GM21360 (cell line): ENCODE results near the gene CKS1B.

Source experiments
- ATAC-seq: cut with Tn5 transposase; IDR thresholded peaks from one replicate; pipeline ENCODE4 v1.9.1; 2021; ENCODE audit warnings: mild to moderate bottlenecking, moderate library complexity; ENCODE audit not compliant: unreplicated experiment

Gene CKS1B

DNA sequence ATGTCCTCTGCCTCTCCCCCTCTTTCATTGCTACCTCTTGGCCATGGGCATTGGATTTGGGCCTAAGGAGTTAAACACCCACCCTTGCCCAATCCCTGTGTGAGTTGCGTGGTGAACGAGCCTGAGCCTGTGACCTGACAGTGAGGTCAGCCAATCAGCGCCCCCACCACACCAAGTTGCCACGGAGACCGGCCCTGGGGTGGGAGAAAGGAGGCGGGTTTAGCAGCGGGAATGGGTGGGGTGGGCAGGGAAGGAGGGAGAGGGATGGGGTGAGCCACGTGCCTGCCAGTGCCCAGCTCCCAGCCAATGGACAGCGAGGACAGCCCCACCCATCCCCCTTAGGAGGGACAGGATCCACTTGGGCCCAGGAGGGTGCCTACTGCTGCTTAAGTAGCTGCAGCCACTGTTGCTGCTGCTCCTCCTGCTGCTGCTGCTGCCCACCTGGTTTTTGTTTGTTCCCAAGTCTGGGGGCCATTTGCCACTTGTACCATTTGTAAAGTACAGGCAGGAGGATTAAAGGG lies 37.6 kb downstream of the CKS1B start:
- no peak for ATAC-seq

DNA sequence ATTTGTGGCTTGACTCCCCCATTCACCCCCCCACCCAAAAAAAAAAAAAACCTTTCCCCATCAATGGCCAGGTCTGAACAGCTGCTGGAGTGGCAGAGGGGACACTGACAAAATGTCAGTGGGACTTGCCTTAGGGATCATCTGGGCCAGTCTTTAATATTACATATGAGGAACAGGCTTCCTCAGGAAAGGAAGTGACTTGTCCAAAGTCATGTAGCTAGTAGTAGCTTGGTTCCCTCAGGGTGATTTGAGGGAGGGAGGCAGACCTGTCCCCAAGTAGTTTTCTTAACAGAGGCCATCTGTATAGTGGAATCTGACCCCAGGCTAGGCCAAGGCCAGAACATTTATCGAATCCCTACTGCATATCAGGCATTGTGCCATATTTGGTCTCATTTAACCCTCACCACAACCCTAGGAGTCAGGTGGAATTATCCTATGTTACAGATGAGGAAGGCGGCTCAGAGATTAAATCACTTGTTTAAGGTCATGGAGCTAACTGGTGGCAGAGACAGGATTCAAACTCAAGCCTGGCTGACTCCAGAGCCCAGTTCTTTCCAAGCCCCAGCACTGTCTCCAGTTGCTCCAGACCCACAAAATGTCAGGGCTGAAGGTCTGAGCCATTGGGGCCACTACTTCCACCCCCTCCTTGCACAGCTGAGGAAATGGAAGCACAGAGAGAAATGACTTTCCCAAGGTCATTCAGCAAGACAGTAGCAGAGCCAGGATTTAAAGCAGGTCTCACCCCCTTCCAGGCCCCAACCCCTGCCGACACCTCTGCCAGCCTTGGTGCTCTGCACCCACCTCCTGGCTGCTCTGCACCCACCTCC lies 38.5 kb downstream of the CKS1B start:
- no peak for ATAC-seq

DNA sequence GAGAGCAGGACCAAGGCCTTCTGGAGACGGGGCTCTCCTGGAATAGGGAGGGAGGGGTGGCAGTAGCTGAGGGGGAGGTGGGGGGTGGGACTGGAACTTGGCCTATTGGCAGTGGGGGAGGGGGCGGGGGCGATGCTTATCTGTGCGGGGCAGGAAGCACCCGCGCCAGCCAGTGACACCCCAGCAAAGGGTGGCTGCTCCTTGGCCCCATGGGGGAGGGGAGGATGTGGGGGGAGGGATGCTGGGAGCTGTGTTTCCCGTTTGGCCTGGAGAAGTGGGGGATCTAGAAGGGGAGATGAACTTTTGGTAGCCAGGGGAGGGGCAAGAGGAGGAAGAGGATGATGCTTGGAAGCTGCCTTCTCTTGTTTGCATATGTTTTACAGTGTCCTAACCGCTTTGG lies 39.2 kb downstream of the CKS1B start:
- no peak for ATAC-seq

DNA sequence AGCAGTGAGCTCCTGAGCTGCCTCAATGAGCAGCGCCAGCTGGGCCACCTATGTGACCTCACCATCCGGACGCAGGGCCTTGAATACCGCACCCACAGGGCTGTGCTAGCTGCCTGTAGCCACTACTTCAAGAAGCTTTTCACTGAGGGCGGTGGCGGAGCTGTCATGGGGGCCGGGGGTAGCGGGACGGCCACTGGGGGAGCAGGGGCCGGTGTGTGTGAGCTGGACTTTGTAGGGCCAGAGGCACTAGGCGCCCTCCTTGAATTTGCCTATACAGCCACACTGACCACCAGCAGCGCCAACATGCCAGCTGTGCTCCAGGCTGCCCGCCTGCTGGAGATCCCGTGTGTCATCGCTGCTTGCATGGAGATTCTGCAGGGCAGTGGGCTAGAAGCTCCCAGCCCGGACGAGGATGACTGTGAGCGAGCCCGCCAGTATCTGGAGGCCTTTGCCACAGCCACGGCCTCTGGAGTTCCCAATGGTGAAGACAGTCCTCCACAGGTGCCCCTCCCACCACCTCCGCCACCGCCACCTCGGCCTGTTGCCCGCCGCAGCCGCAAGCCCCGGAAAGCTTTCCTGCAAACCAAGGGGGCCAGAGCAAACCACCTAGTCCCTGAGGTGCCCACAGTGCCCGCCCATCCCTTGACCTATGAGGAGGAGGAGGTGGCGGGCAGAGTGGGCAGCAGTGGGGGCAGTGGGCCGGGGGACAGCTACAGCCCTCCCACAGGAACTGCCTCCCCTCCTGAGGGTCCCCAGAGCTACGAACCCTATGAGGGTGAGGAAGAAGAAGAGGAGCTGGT lies 40.4 kb downstream of the CKS1B start:
- ATAC-seq: no peak

DNA sequence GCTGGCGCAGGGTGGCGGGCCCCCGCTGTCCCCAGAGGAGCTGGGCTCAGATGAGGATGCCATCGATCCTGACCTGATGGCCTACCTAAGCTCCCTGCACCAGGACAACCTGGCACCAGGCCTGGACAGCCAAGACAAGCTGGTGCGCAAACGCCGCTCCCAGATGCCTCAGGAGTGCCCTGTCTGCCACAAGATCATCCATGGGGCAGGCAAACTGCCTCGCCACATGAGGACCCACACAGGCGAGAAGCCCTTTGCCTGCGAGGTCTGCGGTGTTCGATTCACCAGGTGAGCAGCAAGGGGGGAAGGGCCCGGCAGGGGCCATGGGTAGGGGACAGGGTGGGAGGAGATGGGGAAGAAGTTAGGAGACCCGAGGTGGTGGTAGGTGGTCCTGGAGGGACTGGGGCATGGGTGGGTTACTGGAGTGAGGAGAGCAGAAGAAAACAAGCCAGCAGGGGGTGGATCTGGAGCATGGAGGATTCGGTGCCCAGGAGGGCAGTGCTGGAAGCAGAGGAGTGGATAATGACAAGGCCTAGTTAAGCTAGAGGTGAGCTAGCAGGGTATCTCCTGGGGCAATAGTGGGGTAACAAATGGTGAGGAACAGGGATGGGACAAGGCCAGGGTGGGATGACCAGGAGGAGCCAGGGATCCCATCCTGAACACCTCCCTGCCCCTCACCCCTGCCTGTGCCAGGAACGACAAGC lies 41.2 kb downstream of the CKS1B start:
- no peak for ATAC-seq

DNA sequence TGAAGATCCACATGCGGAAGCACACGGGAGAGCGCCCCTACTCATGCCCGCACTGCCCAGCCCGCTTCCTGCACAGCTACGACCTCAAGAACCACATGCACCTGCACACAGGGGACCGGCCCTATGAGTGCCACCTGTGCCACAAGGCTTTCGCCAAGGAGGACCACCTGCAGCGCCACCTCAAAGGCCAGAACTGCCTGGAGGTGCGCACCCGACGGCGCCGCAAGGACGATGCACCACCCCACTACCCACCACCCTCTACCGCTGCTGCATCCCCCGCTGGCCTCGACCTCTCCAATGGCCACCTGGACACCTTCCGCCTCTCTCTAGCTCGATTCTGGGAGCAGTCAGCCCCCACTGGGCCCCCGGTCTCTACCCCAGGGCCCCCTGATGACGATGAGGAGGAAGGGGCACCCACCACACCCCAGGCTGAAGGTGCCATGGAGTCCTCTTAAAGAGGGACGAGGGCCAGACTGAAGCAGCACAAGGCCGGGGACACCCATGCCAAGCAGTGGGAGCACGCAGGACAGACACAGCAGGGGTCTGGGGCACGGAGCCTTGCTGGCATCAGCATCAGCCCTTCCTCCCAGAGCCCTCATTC lies 41.9 kb downstream of the CKS1B start:
- ATAC-seq: no peak

DNA sequence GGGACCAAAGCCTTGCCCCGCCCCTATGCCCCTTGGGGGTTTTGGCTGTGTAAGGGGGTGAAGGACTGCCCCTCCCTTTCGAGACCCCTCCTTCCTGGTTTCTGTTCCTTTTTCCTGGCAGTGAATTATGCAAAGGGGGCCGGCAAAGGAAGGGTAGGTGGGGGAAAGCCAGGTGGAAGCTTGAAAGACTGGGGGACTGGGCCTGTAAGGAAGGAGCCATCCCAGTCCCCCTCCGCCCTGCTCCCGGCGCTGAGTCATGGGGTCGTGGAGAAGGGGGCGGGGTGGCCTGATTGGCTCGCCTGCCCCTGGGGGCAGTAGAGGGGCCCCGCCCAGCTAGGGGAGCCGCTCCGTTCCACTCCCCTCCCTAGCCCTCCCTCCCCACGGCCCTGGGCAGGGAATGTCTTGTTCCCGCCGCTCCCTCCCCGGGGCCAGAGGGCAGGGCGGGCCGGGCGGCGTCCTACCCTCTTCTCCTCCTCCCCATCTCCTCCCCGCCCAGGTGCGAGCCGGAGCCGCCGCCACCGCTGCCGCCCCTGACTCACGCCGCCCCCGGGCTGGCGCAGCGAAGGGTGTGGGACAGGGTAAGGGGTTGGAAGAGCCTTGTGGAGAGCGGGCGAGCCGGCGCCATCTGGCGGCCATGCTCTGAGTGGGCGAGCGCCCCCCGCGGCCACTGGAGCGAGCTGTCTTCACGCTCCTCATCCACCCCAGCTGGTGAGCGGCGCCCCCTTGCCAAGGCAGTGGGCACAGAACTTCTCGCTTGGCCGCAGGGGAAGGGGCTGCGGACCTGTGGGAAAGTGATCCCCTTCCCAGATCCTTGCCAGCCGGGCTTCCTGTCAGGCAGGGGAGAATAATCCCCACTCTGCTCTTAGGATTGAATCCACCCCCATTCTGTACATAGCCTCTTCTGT lies 42.8 kb downstream of the CKS1B start:
- ATAC-seq: peak; percentile 73

DNA sequence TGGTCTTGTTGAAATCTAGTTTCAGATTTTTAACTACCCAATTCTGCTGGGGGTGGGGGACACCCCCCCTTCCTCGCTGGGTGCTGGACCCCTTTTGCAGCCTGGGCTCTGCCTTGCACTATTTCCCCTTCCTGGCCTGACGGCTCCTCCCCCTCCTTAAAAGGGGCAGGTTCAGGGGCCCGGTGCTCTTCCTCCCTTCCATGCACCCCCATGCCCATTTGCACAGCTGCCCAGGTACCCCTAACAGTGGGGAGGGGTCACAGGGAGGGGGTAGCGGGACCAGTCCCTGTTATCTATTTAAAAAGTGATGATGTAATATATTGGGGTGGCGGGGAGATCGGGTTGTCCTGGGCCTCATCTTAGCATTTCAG lies 43.5 kb downstream of the CKS1B start:
- ATAC-seq: no peak

DNA sequence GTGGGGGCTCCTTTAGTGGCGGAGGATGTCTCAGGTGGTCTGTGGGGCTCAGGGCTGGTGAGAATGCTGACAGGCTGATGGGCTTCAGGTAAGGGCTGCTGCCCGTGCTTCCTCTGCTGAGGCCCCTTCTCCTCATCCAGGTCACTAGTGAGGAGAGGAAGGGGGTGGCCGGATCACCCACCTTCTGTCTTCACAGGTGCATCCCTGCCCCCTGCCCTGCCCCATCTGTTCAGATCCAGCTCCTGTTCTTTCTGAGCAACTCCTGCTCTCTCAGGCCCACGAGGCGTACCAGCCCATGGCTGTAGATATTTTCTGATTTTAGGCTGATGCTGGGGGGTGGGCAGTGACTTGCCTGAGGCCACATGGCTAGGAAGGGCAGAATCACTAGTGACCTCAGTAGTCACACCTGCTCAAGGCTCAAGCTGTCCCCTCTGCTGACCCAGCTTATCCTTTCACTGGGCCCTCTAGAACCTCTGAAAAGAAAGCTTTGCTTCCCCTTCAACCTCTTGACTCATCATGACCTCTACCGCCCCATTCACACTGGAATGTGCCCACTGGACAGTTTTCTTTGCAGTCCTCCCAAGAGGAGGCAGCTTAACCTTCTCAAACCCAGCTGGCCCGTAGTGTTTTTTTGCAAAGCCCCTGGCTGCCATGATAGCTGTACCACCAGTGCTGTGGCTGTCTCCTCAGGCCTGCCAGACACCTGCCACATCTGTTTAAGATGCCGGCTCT lies 44.3 kb downstream of the CKS1B start:
- ATAC-seq: no peak

DNA sequence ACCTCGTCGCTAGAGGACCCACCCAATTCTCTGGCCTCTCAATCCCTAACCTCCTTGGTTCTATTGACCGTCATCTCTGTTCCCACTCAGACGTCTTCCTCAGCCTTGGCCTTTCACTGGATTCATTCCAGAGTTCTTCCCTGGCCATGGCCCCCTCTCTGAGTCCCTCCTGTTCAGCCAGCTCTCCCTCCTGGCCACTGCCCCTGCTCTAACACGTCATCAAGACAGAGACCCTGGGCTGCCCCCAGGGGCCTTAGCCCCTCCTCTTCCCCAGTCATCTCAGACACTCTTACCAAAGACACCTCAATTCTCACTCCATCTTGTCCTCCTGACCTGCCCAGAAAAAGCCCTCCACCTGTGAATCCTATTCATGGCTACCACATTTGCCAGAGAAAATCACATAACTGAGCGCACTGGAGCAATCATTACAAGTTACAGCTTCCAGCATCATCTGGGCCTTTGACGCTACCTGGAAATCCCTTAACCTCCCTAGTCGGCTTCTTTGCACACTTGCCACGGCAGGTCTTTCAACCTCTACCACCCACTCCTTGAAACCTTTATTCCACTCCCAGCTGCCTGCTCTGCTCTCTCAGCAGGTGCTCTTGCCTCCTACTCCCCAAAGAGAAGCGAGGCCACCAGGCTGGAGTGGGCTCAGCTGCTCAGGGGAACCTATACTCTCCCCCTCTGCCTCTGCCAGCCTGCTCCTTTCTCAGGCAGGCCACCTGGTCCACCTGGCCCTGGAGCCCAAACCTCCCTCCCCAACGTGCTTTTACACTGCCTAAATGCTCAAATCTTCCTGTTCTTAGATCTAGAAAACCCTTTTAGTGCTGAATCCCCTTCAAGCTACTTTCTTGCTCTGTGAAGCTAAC lies 45.1 kb downstream of the CKS1B start:
- no peak for ATAC-seq

DNA sequence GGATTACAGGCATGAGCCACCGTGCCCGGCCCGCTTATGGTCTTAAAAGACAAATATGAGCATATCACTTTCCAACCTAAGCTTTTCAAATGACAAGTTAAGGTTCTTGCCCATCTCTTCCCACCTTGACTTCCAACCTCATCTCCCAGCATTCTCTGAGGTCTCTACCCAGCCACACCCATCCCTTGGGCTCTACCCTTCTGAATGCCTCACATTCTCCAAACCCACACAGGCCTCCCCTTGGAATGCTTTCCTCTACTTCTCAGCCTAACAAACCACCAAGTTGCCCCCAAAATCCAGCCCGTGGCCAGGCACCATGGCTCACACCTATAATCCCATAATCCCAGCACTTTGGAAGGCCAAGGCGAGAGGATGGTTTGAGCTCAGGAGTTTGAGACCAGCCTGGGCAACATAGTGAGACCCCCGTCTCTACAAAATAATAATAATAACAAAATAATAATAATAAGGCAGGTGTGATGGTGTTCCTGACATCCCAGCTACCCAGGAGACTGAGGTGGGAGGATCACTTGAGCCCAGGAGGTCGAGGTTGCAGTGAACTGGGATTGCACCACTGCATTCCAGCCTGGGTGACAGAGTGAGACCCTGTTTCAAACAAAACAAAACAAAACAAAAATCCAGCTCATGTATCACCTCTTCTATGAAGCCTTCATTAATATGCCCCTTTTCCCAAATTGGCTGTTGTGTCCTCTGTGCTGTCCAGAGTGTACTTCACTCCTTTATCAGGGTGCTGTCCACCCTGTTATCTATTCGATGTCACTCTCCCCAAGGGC lies 47.9 kb downstream of the CKS1B start:
- no peak for ATAC-seq

DNA sequence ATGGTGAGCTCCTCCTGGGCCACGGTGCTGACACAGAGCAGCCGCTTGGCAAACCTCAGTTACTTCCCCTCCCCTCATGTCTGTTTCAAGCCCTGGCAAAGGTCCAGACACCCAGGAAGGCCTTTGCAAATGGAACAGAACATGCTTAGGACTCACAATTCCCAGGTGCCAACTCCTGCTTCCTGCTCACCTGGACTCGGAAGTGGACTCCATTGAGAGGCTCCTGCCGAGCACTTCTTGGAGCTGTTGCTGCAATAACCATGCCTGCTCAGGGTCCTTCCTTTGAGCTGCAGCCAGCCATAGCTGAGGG lies 48.4 kb downstream of the CKS1B start:
- no peak for ATAC-seq

DNA sequence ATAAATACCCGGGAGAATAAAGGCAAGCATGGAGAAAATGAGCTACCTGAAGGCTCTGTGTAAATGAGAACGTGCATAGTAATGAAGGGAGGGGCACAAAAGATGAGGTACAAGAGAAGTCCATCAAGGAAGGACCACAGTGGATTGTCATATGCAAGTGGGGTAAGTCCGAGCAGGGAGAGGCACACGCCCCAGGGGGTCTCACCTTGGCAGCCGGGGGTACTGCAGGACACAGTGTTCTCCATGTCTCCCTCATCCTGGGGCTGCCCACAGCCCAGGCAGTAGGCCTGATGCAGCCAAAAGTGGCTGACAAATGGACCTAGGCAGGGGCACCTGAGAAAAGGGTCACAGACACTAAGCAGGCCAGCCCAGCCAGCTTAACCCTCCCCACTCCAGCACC lies 49.1 kb downstream of the CKS1B start:
- no peak for ATAC-seq

DNA sequence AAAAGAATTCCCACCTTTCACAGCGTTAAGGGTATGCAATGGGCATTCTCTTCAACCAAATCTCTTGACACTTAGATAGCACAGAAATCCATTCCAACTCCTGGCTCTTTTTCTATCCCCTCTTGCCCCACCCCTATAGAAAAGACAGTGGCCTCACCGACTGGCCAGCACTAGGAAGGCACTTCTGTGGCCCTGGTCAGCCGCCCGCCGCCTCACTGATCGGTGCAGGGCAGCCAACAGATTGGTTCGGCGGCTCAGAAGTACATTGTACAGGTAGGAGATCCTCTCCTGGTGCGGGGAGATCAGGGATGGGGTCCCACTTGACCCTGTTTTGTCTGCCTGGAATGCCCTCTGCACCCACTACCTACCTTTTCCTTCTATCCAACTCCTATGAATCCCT lies 49.8 kb downstream of the CKS1B start:
- ATAC-seq: no peak

DNA sequence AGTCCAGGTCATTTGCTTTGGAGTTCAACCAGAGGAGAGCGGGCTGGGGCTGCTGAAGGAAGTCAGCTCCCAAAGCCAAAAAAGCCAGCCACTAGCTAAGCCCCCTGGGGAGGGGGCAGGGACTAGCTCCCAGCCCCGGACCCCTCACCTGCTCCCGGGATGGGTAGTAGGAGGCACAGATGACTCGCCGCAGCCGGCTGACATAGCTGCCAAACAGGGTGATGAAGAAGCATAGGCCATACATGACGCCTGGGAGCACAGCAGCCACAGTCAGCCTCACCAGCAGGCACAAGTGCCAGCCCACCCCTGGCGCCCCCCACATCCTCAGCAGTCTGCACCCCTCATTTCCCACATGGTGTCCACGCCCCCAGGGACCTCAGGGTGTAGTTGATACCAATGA lies 51.7 kb downstream of the CKS1B start:
- ATAC-seq: no peak

DNA sequence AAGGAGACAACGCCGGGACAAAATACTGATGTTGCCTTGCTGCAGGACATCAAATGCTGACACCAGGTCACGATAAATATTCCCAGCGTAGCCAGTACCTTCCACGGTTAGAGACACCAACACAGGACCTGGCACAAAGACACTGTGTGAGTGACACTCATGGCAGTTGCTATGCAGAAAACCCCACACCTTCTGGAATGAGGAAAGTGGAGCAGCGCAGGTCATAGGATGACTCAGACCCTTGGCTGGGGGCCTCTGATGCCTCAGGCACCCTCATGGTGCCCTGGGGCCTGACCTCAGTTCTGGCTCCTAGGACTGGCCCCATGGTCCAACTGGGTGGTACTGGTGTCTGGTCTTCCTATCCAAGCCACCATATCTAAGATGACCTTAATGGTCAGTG lies 52.1 kb downstream of the CKS1B start:
- ATAC-seq: no peak
